ENCODE data around the gene NDUFS7. TPM values are rescaled to one million over a fixed set of nuclear protein-coding genes. Genes with fewer than 3 reads are reported as not detected.

The NDUFS7 gene
- 265 and 282 TPM in 2 replicates for polyA plus RNA-seq (2014; cell fraction: cytosol; rRNA removed)
- 151 and 255 TPM in 2 replicates for polyA plus RNA-seq (2014; cell fraction: nucleus; rRNA removed)

GRCh38 chr19:1383312-1384084 lies at the start of gene NDUFS7:
Gene NDUFS7 (plus strand): TSS chr19:1383907. CDS start chr19:1383927, 20 bp downstream.
- peak; percentile 90 for DNase-seq (ENCODE audit: low spot score)

- DNase-seq (ENCODE audit: low spot score): no peak
Observed at GRCh38 chr19:1336079-1336684, 47.5 kb upstream of the NDUFS7 start.

- DNase-seq (ENCODE audit: low spot score): no peak
Observed at GRCh38 chr19:1340681-1341469, 42.8 kb upstream of the NDUFS7 start.

GRCh38 chr19:1343041-1343440 lies 40.7 kb upstream of the NDUFS7 start:
- no peak for DNase-seq (ENCODE audit: low spot score)

- no peak for DNase-seq (ENCODE audit: low spot score)
Observed at GRCh38 chr19:1349211-1349610, 34.5 kb upstream of the NDUFS7 start.

GRCh38 chr19:1350867-1351266 lies 32.8 kb upstream of the NDUFS7 start:
- DNase-seq (ENCODE audit: low spot score): peak; percentile 73

- DNase-seq (ENCODE audit: low spot score): peak; percentile 95
Observed at GRCh38 chr19:1351381-1351851, 32.3 kb upstream of the NDUFS7 start.

GRCh38 chr19:1353144-1353543 lies 30.6 kb upstream of the NDUFS7 start:
- DNase-seq (ENCODE audit: low spot score): no peak

- no peak for DNase-seq (ENCODE audit: low spot score)
Observed at GRCh38 chr19:1354970-1355567, 28.6 kb upstream of the NDUFS7 start.

- DNase-seq (ENCODE audit: low spot score): no peak
Observed at GRCh38 chr19:1355568-1356507, 27.9 kb upstream of the NDUFS7 start.

GRCh38 chr19:1356508-1356865 lies 27.2 kb upstream of the NDUFS7 start:
- no peak for DNase-seq (ENCODE audit: low spot score)

- no peak for DNase-seq (ENCODE audit: low spot score)
Observed at GRCh38 chr19:1357531-1358109, 26.1 kb upstream of the NDUFS7 start.

GRCh38 chr19:1360126-1360817 lies 23.4 kb upstream of the NDUFS7 start:
- DNase-seq (ENCODE audit: low spot score): no peak

GRCh38 chr19:1360818-1361461 lies 22.8 kb upstream of the NDUFS7 start:
- peak; percentile 44 for DNase-seq (ENCODE audit: low spot score)

GRCh38 chr19:1361601-1362386 lies 21.9 kb upstream of the NDUFS7 start:
- DNase-seq (ENCODE audit: low spot score): no peak

GRCh38 chr19:1362387-1363257 lies 21.1 kb upstream of the NDUFS7 start:
- DNase-seq (ENCODE audit: low spot score): no peak

- DNase-seq (ENCODE audit: low spot score): no peak
Observed at GRCh38 chr19:1363599-1363998, 20.1 kb upstream of the NDUFS7 start.
